Peyer's patch (tissue), 4 donors: ENCODE measurements around the gene PTTG2.

ENCODE experiments used
- POLR2A ChIP-seq, 2 donors: fragments of 450-650 bp; IDR thresholded peaks; one replicate each; pipeline ENCODE4 v1.5.1; 2017; ENCODE audit warnings: antibody characterized with exemption in 2 of 2, mild to moderate bottlenecking in 2 of 2, moderate library complexity in 2 of 2
- TF ChIP-seq, protein P1 (sequence below), 6 experiments: fragments of 450-650 bp in 4 of 6; fragments of 200-600 bp in 2 of 6; sonication (generic) in 1 of 6; IDR thresholded peaks; one replicate each; pipeline ENCODE4 v1.5.1; 2017 to 2019; ENCODE audit warnings: antibody characterized with exemption in 6 of 6, mild to moderate bottlenecking in 3 of 6, moderate library complexity in 1 of 6

DNA sequence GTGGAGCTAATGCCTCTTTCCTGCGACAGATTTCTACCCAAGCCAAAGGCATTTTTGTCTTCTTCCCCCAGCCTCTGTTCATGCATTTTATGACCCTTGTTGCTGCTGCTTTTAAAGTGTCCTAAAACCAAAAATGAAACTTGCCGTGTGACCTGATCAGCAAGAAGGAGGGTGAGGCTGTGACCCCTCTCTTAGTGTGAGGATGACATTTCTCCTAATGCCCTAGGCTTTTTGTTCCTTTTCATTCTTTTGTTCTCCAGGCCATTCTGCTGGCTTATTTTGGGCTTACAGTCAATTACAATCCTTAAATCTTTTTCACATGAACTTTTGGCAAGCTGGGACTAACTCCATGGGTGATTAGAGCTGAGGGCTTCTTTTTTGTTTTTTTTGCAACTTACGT, 34.4 kb downstream of the PTTG2 start:
- TF ChIP-seq POLR2A (IDR thresholded peaks at IDR 0.05), result no peak
- TF ChIP-seq, protein P1, sequence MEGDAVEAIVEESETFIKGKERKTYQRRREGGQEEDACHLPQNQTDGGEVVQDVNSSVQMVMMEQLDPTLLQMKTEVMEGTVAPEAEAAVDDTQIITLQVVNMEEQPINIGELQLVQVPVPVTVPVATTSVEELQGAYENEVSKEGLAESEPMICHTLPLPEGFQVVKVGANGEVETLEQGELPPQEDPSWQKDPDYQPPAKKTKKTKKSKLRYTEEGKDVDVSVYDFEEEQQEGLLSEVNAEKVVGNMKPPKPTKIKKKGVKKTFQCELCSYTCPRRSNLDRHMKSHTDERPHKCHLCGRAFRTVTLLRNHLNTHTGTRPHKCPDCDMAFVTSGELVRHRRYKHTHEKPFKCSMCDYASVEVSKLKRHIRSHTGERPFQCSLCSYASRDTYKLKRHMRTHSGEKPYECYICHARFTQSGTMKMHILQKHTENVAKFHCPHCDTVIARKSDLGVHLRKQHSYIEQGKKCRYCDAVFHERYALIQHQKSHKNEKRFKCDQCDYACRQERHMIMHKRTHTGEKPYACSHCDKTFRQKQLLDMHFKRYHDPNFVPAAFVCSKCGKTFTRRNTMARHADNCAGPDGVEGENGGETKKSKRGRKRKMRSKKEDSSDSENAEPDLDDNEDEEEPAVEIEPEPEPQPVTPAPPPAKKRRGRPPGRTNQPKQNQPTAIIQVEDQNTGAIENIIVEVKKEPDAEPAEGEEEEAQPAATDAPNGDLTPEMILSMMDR (IDR thresholded peaks at IDR 0.05), result no peak
